GM23338 (cell line): ENCODE results near the gene CAPNS1. TPM values are rescaled to one million over a fixed set of nuclear protein-coding genes. Genes with fewer than 3 reads are reported as not detected.

Experiments used
- ATAC-seq: fragments of 200-7000 bp; cut with Tn5 transposase; 3 replicates; pipeline ENCODE4 v1.9.1; 2020
- DNase-seq: peaks from one replicate; pipeline ENCODE4 v3.0.0-alpha.2; 2015; ENCODE audit warnings: low spot score
- H2AFZ ChIP-seq: fragments of 200-600 bp; sonication (generic); 2 replicates; pipeline ENCODE4 v1.8.0; 2016; ENCODE audit warnings: antibody characterized with exemption, mild to moderate bottlenecking, moderate library complexity
- H3F3A ChIP-seq: fragments of 200-600 bp; sonication (generic); replicated peaks from 2 replicates; pipeline ENCODE4 v1.8.0; 2017; ENCODE audit warnings: antibody characterized with exemption, mixed run types, low read depth
- H3K27ac ChIP-seq: fragments of 200-600 bp; sonication (generic); 2 replicates; pipeline ENCODE4 v1.6.1; 2016; ENCODE audit warnings: low read depth
- H3K27me3 ChIP-seq: fragments of 200-600 bp; sonication (generic); 2 replicates; pipeline ENCODE4 v1.8.0; 2016; ENCODE audit warnings: mild to moderate bottlenecking, mixed run types, moderate library complexity; ENCODE audit not compliant: insufficient read depth
- H3K36me3 ChIP-seq: fragments of 200-600 bp; sonication (generic); 2 replicates; pipeline ENCODE4 v1.8.0; 2016; ENCODE audit warnings: mild to moderate bottlenecking; ENCODE audit not compliant: insufficient read depth
- H3K4me1 ChIP-seq: fragments of 200-600 bp; sonication (generic); 2 replicates; pipeline ENCODE4 v1.8.0; 2016; ENCODE audit warnings: mild to moderate bottlenecking, moderate library complexity; ENCODE audit not compliant: insufficient read depth
- H3K4me2 ChIP-seq: fragments of 200-600 bp; sonication (generic); 2 replicates; pipeline ENCODE4 v1.7.1; 2017; ENCODE audit warnings: mixed run types
- H3K4me3 ChIP-seq: fragments of 200-600 bp; sonication (generic); 2 replicates; pipeline ENCODE4 v1.6.1; 2016; ENCODE audit warnings: mixed run types
- H3K79me2 ChIP-seq: fragments of 200-600 bp; sonication (generic); replicated peaks from 2 replicates; pipeline ENCODE4 v1.8.0; 2017; ENCODE audit warnings: mild to moderate bottlenecking; ENCODE audit not compliant: insufficient read depth
- H3K9me2 ChIP-seq: fragments of 200-600 bp; sonication (generic); 2 replicates; pipeline ENCODE4 v1.8.0; 2017; ENCODE audit not compliant: insufficient read depth
- H4K20me1 ChIP-seq: fragments of 200-600 bp; sonication (generic); replicated peaks from 2 replicates; pipeline ENCODE4 v1.8.0; 2017; ENCODE audit warnings: mild to moderate bottlenecking; ENCODE audit not compliant: insufficient read depth
- H3K27ac Mint-ChIP-seq: 2 replicates; pipeline ENCODE4 v1.8.0; 2020; ENCODE audit warnings: inconsistent platforms, mild to moderate bottlenecking, moderate library complexity, mixed read lengths
- H3K27me3 Mint-ChIP-seq: 3 replicates; pipeline ENCODE4 v1.8.0; 2022; ENCODE audit warnings: low read depth, mild to moderate bottlenecking, moderate library complexity, mixed read lengths, inconsistent platforms; ENCODE audit not compliant: insufficient read depth, poor library complexity
- H3K36me3 Mint-ChIP-seq: 3 replicates; pipeline ENCODE4 v1.8.0; 2021; ENCODE audit warnings: low read depth, mild to moderate bottlenecking, inconsistent platforms, moderate library complexity, mixed read lengths
- H3K4me1 Mint-ChIP-seq: 3 replicates; pipeline ENCODE4 v1.8.0; 2020; ENCODE audit warnings: mild to moderate bottlenecking, inconsistent platforms, mixed read lengths
- H3K4me3 Mint-ChIP-seq: 3 replicates; pipeline ENCODE4 v1.8.0; 2021; ENCODE audit warnings: moderate library complexity, mild to moderate bottlenecking, inconsistent platforms, mixed read lengths
- H3K9me3 Mint-ChIP-seq: 3 replicates; pipeline ENCODE4 v1.8.0; 2020; ENCODE audit warnings: moderate library complexity, mild to moderate bottlenecking, inconsistent platforms, mixed read lengths
- CREB1 ChIP-seq: fragments of 250-450 bp; sonication (Bioruptor Pico); IDR thresholded peaks from 2 replicates; pipeline ENCODE4 v1.5.0; 2020; ENCODE audit warnings: low read depth, mild to moderate bottlenecking, moderate library complexity
- EZH2 ChIP-seq: fragments of 200-600 bp; sonication (generic); IDR thresholded peaks from one replicate; pipeline ENCODE4 v1.8.0; 2017; ENCODE audit warnings: antibody characterized with exemption, mild to moderate bottlenecking, low read depth; ENCODE audit not compliant: unreplicated experiment
- JUNB ChIP-seq: IDR thresholded peaks from one replicate; pipeline ENCODE4 v1.6.1; 2016; ENCODE audit warnings: antibody characterized with exemption; ENCODE audit not compliant: unreplicated experiment
- NANOG ChIP-seq: IDR thresholded peaks from 2 replicates; pipeline ENCODE4 v1.6.1; 2016; ENCODE audit warnings: antibody characterized with exemption, borderline replicate concordance
- STAT1 ChIP-seq: IDR thresholded peaks from one replicate; pipeline ENCODE4 v1.6.1; 2016; ENCODE audit warnings: antibody characterized with exemption; ENCODE audit not compliant: unreplicated experiment
- ZNF114 ChIP-seq: fragments of 250-450 bp; sonication (Bioruptor Pico); IDR thresholded peaks from 2 replicates; pipeline ENCODE4 v1.5.0; 2020; ENCODE audit warnings: mild to moderate bottlenecking, moderate library complexity
- polyA plus RNA-seq: library from polyadenylated mRNA; unstranded; fragments of >200 nt; fragmentation: Nextera tagmentation; extraction: Ambion mirVana; gene quantifications from 2 replicates; pipeline ENCODE4 v1.2.1, GENCODE V29; 2016
- total RNA-seq: library from RNA; depleted of rRNA; stranded (reverse); fragments of >200 nt; shearing (Covaris generic); gene quantifications from 2 replicates; pipeline ENCODE4 v1.2.3, GENCODE V29; 2014
- TF ChIP-seq, protein P1 (sequence below): IDR thresholded peaks from 2 replicates; pipeline ENCODE4 v1.6.1; 2016; ENCODE audit warnings: antibody characterized with exemption
- TF ChIP-seq, protein P2 (sequence below): fragments of 250-450 bp; sonication (Bioruptor Pico); IDR thresholded peaks from 2 replicates; pipeline ENCODE4 v1.5.0; 2020; ENCODE audit warnings: mild to moderate bottlenecking, moderate library complexity

CAPNS1 gene
- total and polyA plus RNA-seq, 2 experiments from 2014 or later, result 123 to 227 TPM

DNA sequence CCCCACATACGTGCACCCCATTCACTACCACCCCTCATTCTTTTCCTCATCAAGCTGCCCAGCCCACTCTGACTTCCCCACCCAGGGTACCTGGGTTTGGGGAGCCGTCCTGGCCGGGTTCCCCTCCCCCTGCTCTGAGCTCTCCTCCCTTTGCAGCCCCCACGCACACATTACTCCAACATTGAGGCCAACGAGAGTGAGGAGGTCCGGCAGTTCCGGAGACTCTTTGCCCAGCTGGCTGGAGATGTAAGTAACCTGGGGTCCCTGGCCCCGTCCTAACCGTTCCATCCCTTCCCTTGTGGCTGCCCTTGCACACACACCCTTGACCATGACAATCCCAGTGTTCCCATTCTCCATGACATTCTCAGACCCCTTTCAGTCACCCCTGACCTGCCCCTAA is 2.6 kb downstream of the CAPNS1 start:
- Histone ChIP-seq H3F3A (peaks cover 9% of the 10 kb centered on the region; the same call in 1 of the 2 replicates), H3K27me3 (no peaks in the 10 kb centered on the region), H3K36me3 (peaks cover 24% of the 10 kb centered on the region), H3K9me2 (no peaks in the 10 kb centered on the region), H2AFZ (no peak overlapping the region), H3K4me3 (no peak overlapping the region), H3K4me1 (no peaks in the 10 kb centered on the region; the same call in 1 of the 2 replicates), H3K4me2 (no peak overlapping the region), H3K27ac (no peak overlapping the region), H3K79me2 (peaks cover 6% of the 10 kb centered on the region), H4K20me1 (peaks cover 8% of the 10 kb centered on the region; the same call in 1 of the 2 replicates)
- Mint-ChIP-seq H3K27me3 (peaks cover 7% of the 10 kb centered on the region), H3K4me3 (0 out of 3 replicates have a peak overlapping the region, but pooled peaks have one; percentile 100), H3K36me3 (peaks cover 56% of the 10 kb centered on the region), H3K4me1 (peaks cover 11% of the 10 kb centered on the region), H3K27ac (0 out of 2 replicates have a peak overlapping the region, but pooled peaks have one; percentile 40), H3K9me3 (no peaks in the 10 kb centered on the region)
- no peak for TF ChIP-seq STAT1
- TF ChIP-seq, protein P1, sequence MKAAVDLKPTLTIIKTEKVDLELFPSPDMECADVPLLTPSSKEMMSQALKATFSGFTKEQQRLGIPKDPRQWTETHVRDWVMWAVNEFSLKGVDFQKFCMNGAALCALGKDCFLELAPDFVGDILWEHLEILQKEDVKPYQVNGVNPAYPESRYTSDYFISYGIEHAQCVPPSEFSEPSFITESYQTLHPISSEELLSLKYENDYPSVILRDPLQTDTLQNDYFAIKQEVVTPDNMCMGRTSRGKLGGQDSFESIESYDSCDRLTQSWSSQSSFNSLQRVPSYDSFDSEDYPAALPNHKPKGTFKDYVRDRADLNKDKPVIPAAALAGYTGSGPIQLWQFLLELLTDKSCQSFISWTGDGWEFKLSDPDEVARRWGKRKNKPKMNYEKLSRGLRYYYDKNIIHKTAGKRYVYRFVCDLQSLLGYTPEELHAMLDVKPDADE, result no peak
- TF ChIP-seq ZNF114 (CRISPR knock-in tag), result no peak
- ATAC-seq, result no peak
- DNase-seq, result no peak

DNA sequence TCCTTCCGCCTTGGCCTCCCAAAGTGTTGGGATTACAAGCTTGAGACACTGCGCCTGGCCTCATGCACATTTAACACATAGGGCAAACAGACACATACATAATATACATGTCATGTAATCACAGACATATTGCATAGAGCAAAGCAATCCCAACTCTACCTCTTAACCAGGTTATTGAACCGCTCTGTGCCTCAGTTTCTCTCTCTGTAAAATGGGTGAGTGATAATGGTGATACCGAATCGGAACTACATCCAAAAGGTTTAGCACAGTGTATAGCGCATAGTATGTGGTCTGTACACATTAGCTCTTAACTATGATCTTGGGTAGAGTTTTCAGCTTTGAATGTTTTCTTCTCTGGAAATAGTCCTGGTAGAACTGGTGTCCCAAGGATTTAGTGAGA is 4.8 kb downstream of the CAPNS1 start:
- Mint-ChIP-seq H3K36me3 (peaks cover 72% of the 10 kb centered on the region), H3K27ac (no peak overlapping the region), H3K27me3 (peaks cover 7% of the 10 kb centered on the region), H3K9me3 (no peaks in the 10 kb centered on the region), H3K4me1 (peaks cover 11% of the 10 kb centered on the region), H3K4me3 (no peak overlapping the region)
- H3K36me3 ChIP-seq, result peaks cover 24% of the 10 kb centered on the region
- H3K79me2 ChIP-seq, result peaks cover 6% of the 10 kb centered on the region
- no peak for DNase-seq
- peaks cover 14% of the 10 kb centered on the region for H3F3A ChIP-seq
- no peak overlapping the region for H3K4me2 ChIP-seq
- H3K27ac ChIP-seq, result no peak overlapping the region; the same call in 1 of the 2 replicates
- H3K27me3 ChIP-seq, result no peaks in the 10 kb centered on the region
- no peak overlapping the region for H3K4me3 ChIP-seq
- H4K20me1 ChIP-seq, result peaks cover 8% of the 10 kb centered on the region; the same call in 1 of the 2 replicates
- H3K9me2 ChIP-seq, result no peaks in the 10 kb centered on the region
- no peak for TF ChIP-seq CREB1 (CRISPR knock-in tag)
- no peak for TF ChIP-seq EZH2
- TF ChIP-seq NANOG, result no peak
- TF ChIP-seq JUNB, result no peak
- TF ChIP-seq, protein P2, sequence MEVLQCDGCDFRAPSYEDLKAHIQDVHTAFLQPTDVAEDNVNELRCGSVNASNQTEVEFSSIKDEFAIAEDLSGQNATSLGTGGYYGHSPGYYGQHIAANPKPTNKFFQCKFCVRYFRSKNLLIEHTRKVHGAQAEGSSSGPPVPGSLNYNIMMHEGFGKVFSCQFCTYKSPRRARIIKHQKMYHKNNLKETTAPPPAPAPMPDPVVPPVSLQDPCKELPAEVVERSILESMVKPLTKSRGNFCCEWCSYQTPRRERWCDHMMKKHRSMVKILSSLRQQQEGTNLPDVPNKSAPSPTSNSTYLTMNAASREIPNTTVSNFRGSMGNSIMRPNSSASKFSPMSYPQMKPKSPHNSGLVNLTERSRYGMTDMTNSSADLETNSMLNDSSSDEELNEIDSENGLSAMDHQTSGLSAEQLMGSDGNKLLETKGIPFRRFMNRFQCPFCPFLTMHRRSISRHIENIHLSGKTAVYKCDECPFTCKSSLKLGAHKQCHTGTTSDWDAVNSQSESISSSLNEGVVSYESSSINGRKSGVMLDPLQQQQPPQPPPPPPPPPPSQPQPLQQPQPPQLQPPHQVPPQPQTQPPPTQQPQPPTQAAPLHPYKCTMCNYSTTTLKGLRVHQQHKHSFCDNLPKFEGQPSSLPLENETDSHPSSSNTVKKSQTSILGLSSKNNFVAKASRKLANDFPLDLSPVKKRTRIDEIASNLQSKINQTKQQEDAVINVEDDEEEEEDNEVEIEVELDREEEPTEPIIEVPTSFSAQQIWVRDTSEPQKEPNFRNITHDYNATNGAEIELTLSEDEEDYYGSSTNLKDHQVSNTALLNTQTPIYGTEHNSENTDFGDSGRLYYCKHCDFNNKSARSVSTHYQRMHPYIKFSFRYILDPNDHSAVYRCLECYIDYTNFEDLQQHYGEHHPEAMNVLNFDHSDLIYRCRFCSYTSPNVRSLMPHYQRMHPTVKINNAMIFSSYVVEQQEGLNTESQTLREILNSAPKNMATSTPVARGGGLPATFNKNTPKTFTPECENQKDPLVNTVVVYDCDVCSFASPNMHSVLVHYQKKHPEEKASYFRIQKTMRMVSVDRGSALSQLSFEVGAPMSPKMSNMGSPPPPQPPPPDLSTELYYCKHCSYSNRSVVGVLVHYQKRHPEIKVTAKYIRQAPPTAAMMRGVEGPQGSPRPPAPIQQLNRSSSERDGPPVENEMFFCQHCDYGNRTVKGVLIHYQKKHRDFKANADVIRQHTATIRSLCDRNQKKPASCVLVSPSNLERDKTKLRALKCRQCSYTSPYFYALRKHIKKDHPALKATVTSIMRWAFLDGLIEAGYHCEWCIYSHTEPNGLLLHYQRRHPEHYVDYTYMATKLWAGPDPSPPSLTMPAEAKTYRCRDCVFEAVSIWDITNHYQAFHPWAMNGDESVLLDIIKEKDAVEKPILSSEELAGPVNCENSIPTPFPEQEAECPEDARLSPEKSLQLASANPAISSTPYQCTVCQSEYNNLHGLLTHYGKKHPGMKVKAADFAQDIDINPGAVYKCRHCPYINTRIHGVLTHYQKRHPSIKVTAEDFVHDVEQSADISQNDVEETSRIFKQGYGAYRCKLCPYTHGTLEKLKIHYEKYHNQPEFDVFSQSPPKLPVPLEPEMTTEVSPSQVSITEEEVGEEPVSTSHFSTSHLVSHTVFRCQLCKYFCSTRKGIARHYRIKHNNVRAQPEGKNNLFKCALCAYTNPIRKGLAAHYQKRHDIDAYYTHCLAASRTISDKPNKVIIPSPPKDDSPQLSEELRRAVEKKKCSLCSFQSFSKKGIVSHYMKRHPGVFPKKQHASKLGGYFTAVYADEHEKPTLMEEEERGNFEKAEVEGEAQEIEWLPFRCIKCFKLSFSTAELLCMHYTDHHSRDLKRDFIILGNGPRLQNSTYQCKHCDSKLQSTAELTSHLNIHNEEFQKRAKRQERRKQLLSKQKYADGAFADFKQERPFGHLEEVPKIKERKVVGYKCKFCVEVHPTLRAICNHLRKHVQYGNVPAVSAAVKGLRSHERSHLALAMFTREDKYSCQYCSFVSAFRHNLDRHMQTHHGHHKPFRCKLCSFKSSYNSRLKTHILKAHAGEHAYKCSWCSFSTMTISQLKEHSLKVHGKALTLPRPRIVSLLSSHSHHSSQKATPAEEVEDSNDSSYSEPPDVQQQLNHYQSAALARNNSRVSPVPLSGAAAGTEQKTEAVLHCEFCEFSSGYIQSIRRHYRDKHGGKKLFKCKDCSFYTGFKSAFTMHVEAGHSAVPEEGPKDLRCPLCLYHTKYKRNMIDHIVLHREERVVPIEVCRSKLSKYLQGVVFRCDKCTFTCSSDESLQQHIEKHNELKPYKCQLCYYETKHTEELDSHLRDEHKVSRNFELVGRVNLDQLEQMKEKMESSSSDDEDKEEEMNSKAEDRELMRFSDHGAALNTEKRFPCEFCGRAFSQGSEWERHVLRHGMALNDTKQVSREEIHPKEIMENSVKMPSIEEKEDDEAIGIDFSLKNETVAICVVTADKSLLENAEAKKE, result no peak
- TF ChIP-seq, protein P1, result no peak
- no peak for TF ChIP-seq STAT1
- TF ChIP-seq ZNF114 (CRISPR knock-in tag), result no peak
- H3K4me1 ChIP-seq, result no peaks in the 10 kb centered on the region; the same call in 1 of the 2 replicates
- no peak for ATAC-seq
- no peak overlapping the region for H2AFZ ChIP-seq
